Brain microvascular endothelial cell (primary cell): ENCODE results near the gene VPS4A.

ENCODE experiments used
- DNase-seq: peaks from one replicate; pipeline ENCODE4 v3.0.0-alpha.2; 2020
- H3K27ac ChIP-seq: fragments of 250-450 bp; sonication (Bioruptor Pico); 2 replicates; pipeline ENCODE4 v1.5.1; 2020; ENCODE audit warnings: mild to moderate bottlenecking, moderate library complexity
- H3K27me3 ChIP-seq: fragments of 250-450 bp; sonication (Bioruptor Pico); replicated peaks from 2 replicates; pipeline ENCODE4 v1.5.1; 2020; ENCODE audit warnings: mild to moderate bottlenecking
- H3K36me3 ChIP-seq: fragments of 250-450 bp; sonication (Bioruptor Pico); replicated peaks from 2 replicates; pipeline ENCODE4 v1.5.1; 2020; ENCODE audit warnings: mild to moderate bottlenecking
- H3K4me3 ChIP-seq: 2 replicates; pipeline ENCODE4 v1.5.1; 2011; ENCODE audit warnings: low read depth, mild to moderate bottlenecking, control low read depth, low read length, moderate library complexity
- CTCF ChIP-seq: IDR thresholded peaks from 2 replicates; pipeline ENCODE4 v1.5.1; 2011; ENCODE audit warnings: low read depth, mild to moderate bottlenecking, moderate library complexity, low read length, control low read depth, inconsistent platforms; ENCODE audit errors: missing control alignments
- in situ Hi-C: cut with HindIII; loops from 2 replicates; pipeline ENCODE4 v1.10.0; 2017; ENCODE audit warnings: low sequenced_read_pairs, low pct_ligation_motif_present

Gene VPS4A

GRCh38 chr16:69309316-69309715, 1.8 kb upstream of the VPS4A start:
- in situ Hi-C loops, result no loop called here
- Histone ChIP-seq H3K4me3 (no peak overlapping the region), H3K27ac (no peak overlapping the region), H3K27me3 (no peaks in the 10 kb centered on the region), H3K36me3 (no peaks in the 10 kb centered on the region)
- no peak for DNase-seq
- TF ChIP-seq CTCF, result no peak

- Histone ChIP-seq H3K27me3 (no peaks in the 10 kb centered on the region), H3K36me3 (peaks cover 17% of the 10 kb centered on the region), H3K4me3 (peak overlapping the region; percentile 85), H3K27ac (peak overlapping the region; percentile 48)
- DNase-seq, result no peak
- in situ Hi-C loops, result no loop called here
- peak; percentile 24 for TF ChIP-seq CTCF
These were observed 610 bp downstream of the VPS4A start for GRCh38 chr16:69311533-69312387.

GRCh38 chr16:69313469-69313868, 2.3 kb downstream of the VPS4A start:
- no peak overlapping the region for H3K27ac ChIP-seq
- no peak for DNase-seq
- H3K36me3 ChIP-seq, result peaks cover 29% of the 10 kb centered on the region
- in situ Hi-C loops, result no loop called here
- no peaks in the 10 kb centered on the region for H3K27me3 ChIP-seq
- no peak overlapping the region for H3K4me3 ChIP-seq
- TF ChIP-seq CTCF, result no peak

GRCh38 chr16:69314534-69314933, 3.4 kb downstream of the VPS4A start:
- H3K27me3 ChIP-seq, result no peaks in the 10 kb centered on the region
- no peak overlapping the region for H3K4me3 ChIP-seq
- H3K27ac ChIP-seq, result no peak overlapping the region
- in situ Hi-C loops, result no loop called here
- no peak for DNase-seq
- TF ChIP-seq CTCF, result no peak
- peaks cover 39% of the 10 kb centered on the region for H3K36me3 ChIP-seq

GRCh38 chr16:69315486-69316311, 4.5 kb downstream of the VPS4A start:
- H3K4me3 ChIP-seq, result no peak overlapping the region
- peaks cover 51% of the 10 kb centered on the region for H3K36me3 ChIP-seq
- in situ Hi-C loops, result no loop called here
- DNase-seq, result no peak
- TF ChIP-seq CTCF, result no peak
- H3K27ac ChIP-seq, result no peak overlapping the region
- no peaks in the 10 kb centered on the region for H3K27me3 ChIP-seq
